ENCODE data around the gene IL10. TPM values are rescaled to one million over a fixed set of nuclear protein-coding genes. Genes with fewer than 3 reads are reported as not detected.
A peak's percentile ranks its signal among the peaks of the same experiment; 100 is the strongest.

The IL10 gene
- total RNA-seq, result 1 to 10 TPM in 3 of 9 donors, under 1 TPM in 5, not detected in 1; 0.50 to 5.0 (median 0.88) TPM
- polyA plus RNA-seq, result 1 to 10 TPM in 1 of 2 donors, under 1 TPM in 1; 0.27 to 1.0 TPM
- long read RNA-seq, donor 1, result 0 reads
- long read RNA-seq, donor 2, partial matches to known transcripts, result 0 of 2 reads
- long read RNA-seq, donor 2, other reads (novel, unspliced or antisense), result 0 of 2 reads
- long read RNA-seq, donor 3, result 0 reads

DNA sequence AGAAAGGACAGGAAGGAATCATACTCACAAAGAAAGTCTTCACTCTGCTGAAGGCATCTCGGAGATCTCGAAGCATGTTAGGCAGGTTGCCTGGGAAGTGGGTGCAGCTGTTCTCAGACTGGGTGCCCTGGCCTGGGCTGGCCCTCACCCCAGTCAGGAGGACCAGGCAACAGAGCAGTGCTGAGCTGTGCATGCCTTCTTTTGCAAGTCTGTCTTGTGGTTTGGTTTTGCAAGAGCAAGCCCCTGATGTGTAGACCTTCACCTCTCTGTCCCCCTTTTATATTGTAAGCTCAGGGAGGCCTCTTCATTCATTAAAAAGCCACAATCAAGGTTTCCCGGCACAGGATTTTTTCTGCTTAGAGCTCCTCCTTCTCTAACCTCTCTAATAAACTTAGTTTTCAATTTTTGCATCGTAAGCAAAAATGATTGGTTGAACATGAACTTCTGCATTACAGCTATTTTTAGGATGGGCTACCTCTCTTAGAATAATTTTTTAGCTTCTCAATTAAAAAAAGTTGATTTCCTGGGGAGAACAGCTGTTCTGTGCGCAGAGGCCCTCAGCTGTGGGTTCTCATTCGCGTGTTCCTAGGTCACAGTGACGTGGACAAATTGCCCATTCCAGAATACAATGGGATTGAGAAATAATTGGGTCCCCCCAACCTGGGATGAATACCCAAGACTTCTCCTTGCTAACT is at the start of gene IL10:
TSS of gene IL10 (minus strand) at position 252 of the 695 bp plus-strand sequence. CDS start at position 193, 59 bp downstream.
- H3K27me3 ChIP-seq, result no peaks in the 10 kb centered on the region
- intact Hi-C loops (cut with DNase I), result no loop called here
- H3K9me3 ChIP-seq, result no peaks in the 10 kb centered on the region
- H3K4me1 ChIP-seq, result peaks cover 0 to 74% (median 0%) of the 10 kb centered on the region in 12 donors
- H3K27ac ChIP-seq, result peak within 1 kb of the TSS in 2 of 12 donors; percentile 9 to 89
- DNase-seq (peak in 3 of 5 donors; percentile 46 to 71 (median 49)), ATAC-seq (peak; percentile 65 to 73 (median 68))
- no peak for TF ChIP-seq POLR2A (IDR thresholded peaks at IDR 0.05)
- TF ChIP-seq, protein P1, sequence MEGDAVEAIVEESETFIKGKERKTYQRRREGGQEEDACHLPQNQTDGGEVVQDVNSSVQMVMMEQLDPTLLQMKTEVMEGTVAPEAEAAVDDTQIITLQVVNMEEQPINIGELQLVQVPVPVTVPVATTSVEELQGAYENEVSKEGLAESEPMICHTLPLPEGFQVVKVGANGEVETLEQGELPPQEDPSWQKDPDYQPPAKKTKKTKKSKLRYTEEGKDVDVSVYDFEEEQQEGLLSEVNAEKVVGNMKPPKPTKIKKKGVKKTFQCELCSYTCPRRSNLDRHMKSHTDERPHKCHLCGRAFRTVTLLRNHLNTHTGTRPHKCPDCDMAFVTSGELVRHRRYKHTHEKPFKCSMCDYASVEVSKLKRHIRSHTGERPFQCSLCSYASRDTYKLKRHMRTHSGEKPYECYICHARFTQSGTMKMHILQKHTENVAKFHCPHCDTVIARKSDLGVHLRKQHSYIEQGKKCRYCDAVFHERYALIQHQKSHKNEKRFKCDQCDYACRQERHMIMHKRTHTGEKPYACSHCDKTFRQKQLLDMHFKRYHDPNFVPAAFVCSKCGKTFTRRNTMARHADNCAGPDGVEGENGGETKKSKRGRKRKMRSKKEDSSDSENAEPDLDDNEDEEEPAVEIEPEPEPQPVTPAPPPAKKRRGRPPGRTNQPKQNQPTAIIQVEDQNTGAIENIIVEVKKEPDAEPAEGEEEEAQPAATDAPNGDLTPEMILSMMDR (IDR thresholded peaks at IDR 0.05), result no peak
- peaks cover 0 to 5% (median 0%) of the 10 kb centered on the region in 9 donors for H3K36me3 ChIP-seq
- H3K4me3 ChIP-seq, result peak within 1 kb of the TSS in 1 of 12 donors; percentile 51
- WGBS, 4 donors, result 79 to 88% (median 84%) methylated on average over 8 of the region's 8 CpGs

GRCh38 chr1:206821493-206821892 is 49.2 kb upstream of the IL10 start:
- Histone ChIP-seq H3K9me3 (no peaks in the 10 kb centered on the region), H3K4me1 (peaks cover 0 to 36% (median 4%) of the 10 kb centered on the region in 12 donors), H3K36me3 (no peaks in the 10 kb centered on the region), H3K27ac (no peak overlapping the region), H3K4me3 (no peak overlapping the region), H3K27me3 (no peaks in the 10 kb centered on the region)
- 75 to 79% (median 77%) methylated on average over 4 of the region's 4 CpGs for WGBS, 4 donors
- ATAC-seq (no peak), DNase-seq (no peak)
- TF ChIP-seq POLR2A (IDR thresholded peaks at IDR 0.05), result no peak
- TF ChIP-seq, protein P1 (IDR thresholded peaks at IDR 0.05), result no peak
- intact Hi-C loops (cut with DNase I), result no loop called here

DNA sequence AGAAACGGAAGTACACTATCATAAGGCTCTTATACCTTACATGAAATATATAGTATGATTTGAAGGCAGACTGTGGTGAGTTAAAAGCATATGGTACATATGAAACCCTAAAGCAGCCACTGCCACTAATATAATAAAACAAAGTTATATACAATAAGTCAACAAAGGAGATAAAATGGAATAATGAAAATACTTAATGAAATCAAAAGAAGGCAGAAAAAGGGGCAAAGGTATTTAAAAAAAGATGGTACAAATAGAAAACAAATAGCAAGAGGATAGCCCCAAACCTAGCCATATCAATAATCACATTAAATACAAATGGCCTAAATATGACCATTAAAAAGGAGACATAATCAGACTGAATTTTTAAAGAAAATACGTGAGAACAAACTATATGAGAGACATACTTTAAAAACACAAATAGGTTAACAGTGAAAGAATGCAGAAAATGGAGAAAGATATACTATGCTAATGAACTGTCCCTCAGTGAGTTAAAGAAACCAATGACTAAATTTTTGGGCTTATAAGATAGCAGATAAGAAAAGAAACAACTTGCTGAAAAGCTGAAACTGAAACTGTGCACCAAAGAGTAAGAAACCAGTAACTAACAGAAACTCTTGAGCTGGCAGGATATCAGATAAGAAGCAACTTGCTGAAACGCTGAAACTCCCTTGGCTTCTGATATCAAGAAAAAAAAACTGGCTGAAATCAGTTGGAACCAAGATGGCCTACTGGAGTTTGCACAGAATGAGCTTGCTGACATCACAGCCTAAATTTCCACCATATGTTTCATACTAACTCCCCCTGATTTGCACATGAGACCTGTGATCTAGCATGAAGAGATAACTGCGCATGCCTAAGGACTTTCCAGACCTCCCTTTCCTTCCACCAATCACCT is 44.3 kb upstream of the IL10 start:
- DNase-seq, result no peak
- intact Hi-C loops (cut with DNase I), result loop anchor here in 1 of 10 donors (10.0 kb wide), 1 partner anchor 88 kb away; no protein-coding TSS in a partner anchor
- H3K4me1 ChIP-seq, result peaks cover 0 to 32% (median 2%) of the 10 kb centered on the region in 12 donors
- 63 to 75% (median 66%) methylated on average over 4 of the region's 4 CpGs for WGBS, 4 donors
- TF ChIP-seq, protein P1 (IDR thresholded peaks at IDR 0.05), result no peak
- no peak for TF ChIP-seq POLR2A (IDR thresholded peaks at IDR 0.05)
- no peaks in the 10 kb centered on the region for H3K27me3 ChIP-seq
- H3K9me3 ChIP-seq, result peaks cover 0 to 18% (median 10%) of the 10 kb centered on the region in 12 donors
- H3K4me3 ChIP-seq, result no peak overlapping the region
- no peaks in the 10 kb centered on the region for H3K36me3 ChIP-seq
- peak overlapping the region in 1 of 12 donors; percentile 56 for H3K27ac ChIP-seq
- ATAC-seq, result no peak

Measured in heart left ventricle (tissue), 16 donors.